ENCODE results near the gene VPS13D. TPM values are rescaled to one million over a fixed set of nuclear protein-coding genes. Genes with fewer than 3 reads are reported as not detected.
A peak's percentile ranks its signal among the peaks of the same experiment; 100 is the strongest.

Gene VPS13D
- total RNA-seq, 4 donors from 2014 or later = 137 to 238 (median 191) TPM

GRCh38 chr1:12338017-12338416, 108.2 kb downstream of the VPS13D start:
- peaks cover 50 to 64% of the 10 kb centered on the region in 2 donors for H3K4me1 ChIP-seq
- WGBS, 2 donors = 84 to 88% methylated on average over 4 of the region's 4 CpGs
- no peak for TF ChIP-seq POLR2A (IDR thresholded peaks at IDR 0.05)
- no peaks in the 10 kb centered on the region for H3K27me3 ChIP-seq
- H3K36me3 ChIP-seq = peaks cover 0 to 31% of the 10 kb centered on the region in 2 donors
- no peak overlapping the region for H3K4me3 ChIP-seq (replicated peaks in 1 of 3)
- no peaks in the 10 kb centered on the region for H3K9me3 ChIP-seq
- peak overlapping the region in 2 of 3 donors; percentile 11 to 86 for H3K27ac ChIP-seq
- no peak for DNase-seq
- intact Hi-C loops (cut with DNase I) = no loop called here

- Histone ChIP-seq H3K36me3 (peaks cover 0 to 23% of the 10 kb centered on the region in 2 donors), H3K27ac (peak overlapping the region in 2 of 3 donors; percentile 86 to 89), H3K4me1 (peaks cover 57 to 72% of the 10 kb centered on the region in 2 donors), H3K27me3 (no peaks in the 10 kb centered on the region), H3K9me3 (no peaks in the 10 kb centered on the region), H3K4me3 (replicated peaks in 1 of 3) (no peak overlapping the region)
- TF ChIP-seq POLR2A (IDR thresholded peaks at IDR 0.05) = no peak
- TF ChIP-seq CTCF (IDR thresholded peaks at IDR 0.05) = no peak
- intact Hi-C loops (cut with DNase I) = no loop called here
- 86 to 92% methylated on average over 1 of the region's 1 CpG for WGBS, 2 donors
- DNase-seq = no peak
Observed at GRCh38 chr1:12338823-12339222, 109.0 kb downstream of the VPS13D start.

GRCh38 chr1:12339396-12339795, 109.6 kb downstream of the VPS13D start:
- WGBS, 2 donors = 77 to 84% methylated on average over 3 of the region's 3 CpGs

GRCh38 chr1:12339811-12340543, 110.1 kb downstream of the VPS13D start:
- peak overlapping the region in 2 of 3 donors; percentile 86 to 89 for H3K27ac ChIP-seq
- no peak overlapping the region for H3K4me3 ChIP-seq (replicated peaks in 1 of 3)
- no peak for TF ChIP-seq CTCF (IDR thresholded peaks at IDR 0.05)
- no peak for TF ChIP-seq POLR2A (IDR thresholded peaks at IDR 0.05)
- 66 to 67% methylated on average over 4 of the region's 4 CpGs for WGBS, 2 donors
- peaks cover 68 to 83% of the 10 kb centered on the region in 2 donors for H3K4me1 ChIP-seq
- DNase-seq = no peak
- no peaks in the 10 kb centered on the region for H3K27me3 ChIP-seq
- no peaks in the 10 kb centered on the region for H3K9me3 ChIP-seq
- H3K36me3 ChIP-seq = peaks cover 0 to 14% of the 10 kb centered on the region in 2 donors
- intact Hi-C loops (cut with DNase I) = no loop called here

More at GRCh38 chr1:12339396-12339795, 109.6 kb downstream of the VPS13D start:
- H3K9me3 ChIP-seq = no peaks in the 10 kb centered on the region
- TF ChIP-seq POLR2A (IDR thresholded peaks at IDR 0.05) (no peak), CTCF (IDR thresholded peaks at IDR 0.05) (no peak)
- no peaks in the 10 kb centered on the region for H3K27me3 ChIP-seq
- DNase-seq = no peak
- peak overlapping the region in 2 of 3 donors; percentile 86 to 89 for H3K27ac ChIP-seq
- peaks cover 0 to 17% of the 10 kb centered on the region in 2 donors for H3K36me3 ChIP-seq
- peaks cover 62 to 77% of the 10 kb centered on the region in 2 donors for H3K4me1 ChIP-seq
- H3K4me3 ChIP-seq (replicated peaks in 1 of 3) = no peak overlapping the region
- intact Hi-C loops (cut with DNase I) = no loop called here

- WGBS, 2 donors = 81 to 84% methylated on average over 3 of the region's 3 CpGs
- Histone ChIP-seq H3K36me3 (peaks cover 2 to 11% of the 10 kb centered on the region in 2 donors), H3K27ac (peak overlapping the region; percentile 86 to 89 (median 87)), H3K27me3 (no peaks in the 10 kb centered on the region), H3K4me1 (peaks cover 69 to 89% of the 10 kb centered on the region in 2 donors), H3K9me3 (no peaks in the 10 kb centered on the region), H3K4me3 (replicated peaks in 1 of 3) (no peak overlapping the region)
- no peak for TF ChIP-seq POLR2A (IDR thresholded peaks at IDR 0.05)
- TF ChIP-seq CTCF (IDR thresholded peaks at IDR 0.05) = no peak
- intact Hi-C loops (cut with DNase I) = no loop called here
- DNase-seq = peak; percentile 21 to 37
Observed at GRCh38 chr1:12340544-12340930, 110.7 kb downstream of the VPS13D start.

Data from thyroid gland (tissue), 4 donors.